ENCODE measurements around the gene ITGAD. TPM values are rescaled to one million over a fixed set of nuclear protein-coding genes. Genes with fewer than 3 reads are reported as not detected.

ITGAD gene
- total RNA-seq, 1 experiment from 2014 or later, result not detected

DNA sequence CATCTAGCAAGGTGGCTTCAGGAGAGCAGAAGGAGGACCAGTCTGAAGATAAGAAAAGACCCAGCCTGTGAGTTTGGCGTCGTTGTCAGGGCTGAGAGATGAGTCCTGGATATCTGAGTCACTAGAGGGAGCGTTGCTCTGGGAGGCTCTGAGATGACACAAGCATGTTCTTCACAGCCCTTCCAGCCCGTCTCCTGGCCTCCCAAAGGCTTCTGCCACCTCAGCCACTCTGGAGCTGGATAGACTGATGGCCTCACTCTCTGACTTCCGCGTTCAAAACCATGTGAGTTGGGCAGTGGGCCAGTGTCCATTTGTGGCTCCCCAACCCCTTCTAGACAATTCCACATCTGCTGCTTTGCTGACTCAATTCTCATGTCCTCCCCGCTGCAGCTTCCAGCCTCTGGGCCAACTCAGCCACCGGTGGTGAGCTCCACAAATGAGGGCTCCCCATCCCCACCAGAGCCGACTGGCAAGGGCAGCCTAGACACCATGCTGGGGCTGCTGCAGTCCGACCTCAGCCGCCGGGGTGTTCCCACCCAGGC is 81.1 kb downstream of the ITGAD start:
- H3K27me3 ChIP-seq (ENCODE audit: control insufficient read depth, insufficient read depth, low read length), result peaks cover 50% of the 10 kb centered on the region
- no peaks in the 10 kb centered on the region for H3K36me3 ChIP-seq (replicated peaks; ENCODE audit: control insufficient read depth, insufficient read depth, low read length)

DNA sequence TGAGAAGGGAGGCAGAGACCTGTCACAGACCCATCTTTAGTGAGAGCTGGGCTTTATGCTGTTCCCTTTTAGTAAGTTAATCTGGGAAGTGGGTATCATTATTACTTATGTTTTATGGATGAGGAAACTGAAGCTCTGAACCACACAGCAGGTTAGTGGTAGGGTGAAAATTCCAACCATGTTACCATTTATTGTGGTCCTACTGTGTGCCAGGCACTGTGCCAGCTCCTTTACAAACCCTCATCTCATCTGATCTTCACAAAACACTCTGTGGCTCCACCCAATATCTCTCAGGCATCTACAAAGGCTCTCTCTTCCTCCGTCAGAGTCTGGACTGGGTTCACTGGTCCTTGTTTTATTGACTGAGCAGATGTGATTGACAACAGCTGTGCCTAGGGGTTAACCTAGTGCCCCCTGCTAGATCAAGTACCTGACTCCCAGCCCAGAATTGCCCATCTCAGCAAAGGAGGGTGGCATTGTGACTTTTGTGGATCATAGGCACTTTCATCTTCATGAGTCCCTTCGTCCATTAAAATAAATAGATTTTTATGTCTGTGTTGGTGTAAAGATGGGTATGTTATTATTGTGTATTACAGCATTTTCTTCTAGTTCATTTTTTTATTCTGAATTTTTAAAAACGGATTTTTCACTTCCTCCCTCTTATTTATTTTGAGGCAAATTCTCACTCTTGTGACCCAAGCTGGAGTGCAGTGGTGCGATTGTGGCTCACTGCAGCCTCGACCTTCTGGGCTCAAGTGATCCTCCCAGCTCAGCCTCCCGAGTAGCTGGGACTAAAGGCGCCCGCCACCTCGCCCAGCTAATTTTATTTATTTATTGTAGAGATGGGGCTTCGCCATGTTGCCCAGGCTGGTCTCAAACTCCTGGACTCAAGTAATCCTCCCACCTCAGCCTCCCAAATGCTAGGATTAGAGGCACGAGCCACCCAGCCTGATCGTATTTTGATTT is 81.9 kb downstream of the ITGAD start:
- Histone ChIP-seq H3K4me3 (ENCODE audit: insufficient read depth, low read depth, low read length) (no peak overlapping the region), H3K27me3 (ENCODE audit: control insufficient read depth, insufficient read depth, low read length) (peaks cover 55% of the 10 kb centered on the region), H3K36me3 (replicated peaks; ENCODE audit: control insufficient read depth, insufficient read depth, low read length) (no peaks in the 10 kb centered on the region)
- DNase-seq, result no peak

More for the DNA sequence above, 81.1 kb downstream of the ITGAD start:
- no peak overlapping the region for H3K4me3 ChIP-seq (ENCODE audit: insufficient read depth, low read depth, low read length)
- no peak for DNase-seq

DNA sequence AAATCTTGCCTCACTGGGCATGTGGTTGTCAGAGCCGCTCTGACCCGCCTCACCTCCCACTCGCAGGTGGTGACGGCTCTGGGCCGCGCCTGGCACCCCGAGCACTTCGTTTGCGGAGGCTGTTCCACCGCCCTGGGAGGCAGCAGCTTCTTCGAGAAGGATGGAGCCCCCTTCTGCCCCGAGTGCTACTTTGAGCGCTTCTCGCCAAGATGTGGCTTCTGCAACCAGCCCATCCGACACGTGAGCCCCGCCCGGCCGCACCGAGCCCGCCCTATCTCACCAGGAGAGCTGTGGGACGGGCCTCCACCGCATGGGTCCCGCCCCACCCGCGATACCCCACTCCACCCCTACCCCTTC is 82.8 kb downstream of the ITGAD start:
- Histone ChIP-seq H3K27me3 (ENCODE audit: control insufficient read depth, insufficient read depth, low read length) (peaks cover 58% of the 10 kb centered on the region), H3K36me3 (replicated peaks; ENCODE audit: control insufficient read depth, insufficient read depth, low read length) (no peaks in the 10 kb centered on the region), H3K4me3 (ENCODE audit: insufficient read depth, low read depth, low read length) (peak overlapping the region; percentile 70)
- peak; percentile 81 for DNase-seq

Other genes starting within 250 kb of the ITGAD start
- 0.59 and 1.1 TPM in 2 replicates for gene PRSS36, start 243.3 kb upstream of the ITGAD start, total RNA-seq (2014; rRNA removed; shearing (Covaris generic))
- gene FUS, start 213.2 kb upstream of the ITGAD start, total RNA-seq (2014; rRNA removed; shearing (Covaris generic)), result 35.3 and 39.8 TPM in 2 replicates
- gene PYCARD, start 190.6 kb upstream of the ITGAD start, total RNA-seq (2014; rRNA removed; shearing (Covaris generic)), result 32.2 and 35.2 TPM in 2 replicates
- gene TRIM72, start 179.2 kb upstream of the ITGAD start, total RNA-seq (2014; rRNA removed; shearing (Covaris generic)), result 0.03 and 0.44 TPM in 2 replicates
- gene PYDC1, start 176.2 kb upstream of the ITGAD start, total RNA-seq (2014; rRNA removed; shearing (Covaris generic)), result not detected in 2 replicates
- 0.04 TPM in 1 of 2 replicates, not detected in the other for gene ITGAM, start 133.4 kb upstream of the ITGAD start, total RNA-seq (2014; rRNA removed; shearing (Covaris generic))
- 0.26 and 0.80 TPM in 2 replicates for gene ITGAX, start 38.2 kb upstream of the ITGAD start, total RNA-seq (2014; rRNA removed; shearing (Covaris generic))
- gene COX6A2, start 35.0 kb downstream of the ITGAD start, total RNA-seq (2014; rRNA removed; shearing (Covaris generic)), result not detected in 2 replicates
- gene ZNF843, start 49.5 kb downstream of the ITGAD start, total RNA-seq (2014; rRNA removed; shearing (Covaris generic)), result 0.17 and 0.33 TPM in 2 replicates
- gene ARMC5, start 66.2 kb downstream of the ITGAD start, total RNA-seq (2014; rRNA removed; shearing (Covaris generic)), result 8.0 and 11.6 TPM in 2 replicates
- gene TGFB1I1, start 78.8 kb downstream of the ITGAD start, total RNA-seq (2014; rRNA removed; shearing (Covaris generic)), result 3.0 and 3.1 TPM in 2 replicates
- 0.26 and 0.45 TPM in 2 replicates for gene SLC5A2, start 89.8 kb downstream of the ITGAD start, total RNA-seq (2014; rRNA removed; shearing (Covaris generic))
- gene RUSF1, start 115.1 kb downstream of the ITGAD start, total RNA-seq (2014; rRNA removed; shearing (Covaris generic)), result 44.7 and 66.9 TPM in 2 replicates
- 0.62 and 3.3 TPM in 2 replicates for gene AHSP, start 134.6 kb downstream of the ITGAD start, total RNA-seq (2014; rRNA removed; shearing (Covaris generic))

Measured in H7 (cell line).